Camera-type eye (tissue), 1 donor: ENCODE results near the gene TMTC3. TPM values are rescaled to one million over a fixed set of nuclear protein-coding genes. Genes with fewer than 3 reads are reported as not detected.

Source experiments
- total RNA-seq: library from RNA; depleted of rRNA; stranded (reverse); fragments of >200 nt; gene quantifications from one replicate; pipeline ENCODE4 v1.2.3, GENCODE V29; 2014

The TMTC3 gene
- total RNA-seq = 44.0 TPM

DNA sequence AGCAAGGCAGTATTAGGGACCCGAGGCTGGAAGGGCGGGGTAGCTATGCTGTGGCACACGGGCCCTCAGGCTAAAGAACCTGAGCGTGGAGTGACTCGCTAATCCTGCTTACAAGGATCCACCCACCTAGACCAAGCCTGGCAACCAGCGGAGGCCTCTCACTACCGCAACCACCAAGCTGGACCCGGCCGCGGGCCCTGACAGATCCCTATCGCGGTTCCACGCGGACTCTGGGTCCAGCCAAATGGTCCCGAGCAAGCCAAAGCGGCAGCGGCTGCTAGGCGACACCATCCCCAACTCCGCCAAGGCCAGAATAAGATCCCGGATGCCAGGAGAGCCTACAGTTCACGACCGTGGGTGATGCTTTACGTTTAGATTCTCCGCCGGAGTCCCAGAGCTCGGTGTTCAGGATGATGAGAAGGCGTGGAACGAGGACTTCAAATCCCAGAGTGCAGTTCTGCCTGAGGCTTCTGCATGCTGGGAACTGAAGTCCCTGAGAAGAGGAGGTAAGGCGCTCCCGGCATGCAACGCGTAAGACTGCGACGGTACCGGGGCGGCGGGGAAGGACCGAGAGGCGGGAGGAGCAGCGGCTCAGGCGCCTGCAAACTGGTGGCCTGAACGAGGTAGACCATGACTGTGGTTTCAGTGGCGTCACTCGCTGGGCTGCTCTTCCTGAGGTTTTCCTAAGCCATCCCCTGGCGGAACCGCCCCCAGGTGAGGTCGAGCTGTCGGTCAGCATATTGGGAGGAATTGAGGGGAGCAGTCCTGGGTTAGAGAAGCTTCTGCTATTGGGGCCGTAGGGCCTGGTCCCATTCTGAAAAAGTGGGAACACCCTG lies at the start of gene TMTC3, which contains the start of gene CEP290:
Gene TMTC3, plus strand, starts transcription at position 534 of the 836 bp plus-strand sequence. CDS start 6,009 bp downstream, outside the sequence.
Gene CEP290, minus strand, starts transcription at position 315 of the 836 bp plus-strand sequence. CDS start 781 bp downstream, outside the sequence.

Other genes starting within 250 kb of the TMTC3 start
- gene C12orf50, start 112.9 kb upstream of the TMTC3 start, total RNA-seq = 0.22 TPM
- 67.4 TPM for gene CEP290, start 219 bp upstream of the TMTC3 start, total RNA-seq